AG04449 (cell line): ENCODE results near the gene PRRC2C.

Experiments
- CTCF ChIA-PET: fragments of 350-600 bp; formaldehyde crosslinking; extraction: SDS; loops from one replicate; lab custom pipeline; 2021; ENCODE audit warnings: antibody characterized with exemption; lab: Yijun Ruan, JAX
- POLR2A ChIA-PET: fragments of 400-600, 350-600 bp; formaldehyde crosslinking; extraction: SDS; loops from one replicate; lab custom pipeline; 2020; ENCODE audit warnings: antibody characterized with exemption, inconsistent platforms; lab: Yijun Ruan, JAX
- DNase-seq: peaks from one replicate; pipeline ENCODE4 v3.0.0-alpha.2; 2010; ENCODE audit warnings: low read depth, low spot score
- H3K4me3 ChIP-seq: 2 replicates; pipeline ENCODE4 v1.5.1; 2011; ENCODE audit warnings: low read depth, mild to moderate bottlenecking, control low read depth, low read length
- CTCF ChIP-seq: IDR thresholded peaks from one replicate; pipeline ENCODE4 v1.5.1; 2011; ENCODE audit warnings: mild to moderate bottlenecking, moderate library complexity, low read length, control low read depth, inconsistent platforms; ENCODE audit not compliant: insufficient read depth; ENCODE audit errors: missing control alignments

The PRRC2C gene

GRCh38 chr1:171494076-171494475, 8.7 kb downstream of the PRRC2C start:
- POLR2A ChIA-PET, result no interaction called here
- CTCF ChIA-PET, result interaction anchor here (0.7 to 4.1 kb wide), 4 partner anchors 9 to 22 kb away, joined by 3 to 35 read pairs (median 4); partner anchors contain the start of gene PRRC2C

GRCh38 chr1:171495444-171495843, 10.1 kb downstream of the PRRC2C start:
- CTCF ChIA-PET, result interaction anchor here (4.1 kb wide), 1 partner anchor 10 kb away, joined by 35 read pairs; the partner anchor contains the start of gene PRRC2C
- POLR2A ChIA-PET, result interaction anchor here (0.8 kb wide), 1 partner anchor 10 kb away, joined by 4 read pairs; the partner anchor contains the start of gene PRRC2C
- H3K4me3 ChIP-seq, result no peak overlapping the region
- TF ChIP-seq CTCF, result no peak
- DNase-seq, result no peak

More at GRCh38 chr1:171494076-171494475, 8.7 kb downstream of the PRRC2C start:
- no peak for DNase-seq
- TF ChIP-seq CTCF, result no peak
- no peak overlapping the region for H3K4me3 ChIP-seq

GRCh38 chr1:171500304-171500703, 15.0 kb downstream of the PRRC2C start:
- no peak for DNase-seq
- TF ChIP-seq CTCF, result no peak
- POLR2A ChIA-PET, result no interaction called here
- H3K4me3 ChIP-seq, result no peak overlapping the region
- CTCF ChIA-PET, result interaction anchor here (1.1 to 4.9 kb wide), 3 partner anchors 13 to 15 kb away, joined by 3 to 41 read pairs (median 4); partner anchors contain the start of gene PRRC2C

- ChIA-PET CTCF (interaction anchor here (1.1 to 4.9 kb wide), 4 partner anchors 12 to 300 kb away, joined by 3 to 41 read pairs (median 4); partner anchors contain the start of gene PRRC2C), POLR2A (no interaction called here)
- no peak for TF ChIP-seq CTCF
- H3K4me3 ChIP-seq, result no peak overlapping the region
- no peak for DNase-seq
Measured at GRCh38 chr1:171500803-171501202, 15.5 kb downstream of the PRRC2C start.

- ChIA-PET CTCF (interaction anchor here (1.0 to 4.9 kb wide), 3 partner anchors 8 to 299 kb away, joined by 3 to 41 read pairs (median 3); partner anchors contain the start of gene PRRC2C), POLR2A (no interaction called here)
- no peak for DNase-seq
- H3K4me3 ChIP-seq, result no peak overlapping the region
- no peak for TF ChIP-seq CTCF
Measured at GRCh38 chr1:171501305-171502024, 16.1 kb downstream of the PRRC2C start.
